Astrocyte (in vitro differentiated cells and primary cell): ENCODE results near the gene MYT1.

Experiments used
- EZH2 ChIP-seq: IDR thresholded peaks from 2 replicates; pipeline ENCODE4 v1.6.1; 2012; ENCODE audit warnings: mild to moderate bottlenecking, low read length, inconsistent platforms; ENCODE audit not compliant: insufficient read depth
- TF ChIP-seq, protein P1 (sequence below): IDR thresholded peaks from 2 replicates; pipeline ENCODE4 v1.5.1; 2011; ENCODE audit warnings: low read depth, mild to moderate bottlenecking, inconsistent platforms, low read length, moderate library complexity; ENCODE audit not compliant: insufficient read depth

DNA sequence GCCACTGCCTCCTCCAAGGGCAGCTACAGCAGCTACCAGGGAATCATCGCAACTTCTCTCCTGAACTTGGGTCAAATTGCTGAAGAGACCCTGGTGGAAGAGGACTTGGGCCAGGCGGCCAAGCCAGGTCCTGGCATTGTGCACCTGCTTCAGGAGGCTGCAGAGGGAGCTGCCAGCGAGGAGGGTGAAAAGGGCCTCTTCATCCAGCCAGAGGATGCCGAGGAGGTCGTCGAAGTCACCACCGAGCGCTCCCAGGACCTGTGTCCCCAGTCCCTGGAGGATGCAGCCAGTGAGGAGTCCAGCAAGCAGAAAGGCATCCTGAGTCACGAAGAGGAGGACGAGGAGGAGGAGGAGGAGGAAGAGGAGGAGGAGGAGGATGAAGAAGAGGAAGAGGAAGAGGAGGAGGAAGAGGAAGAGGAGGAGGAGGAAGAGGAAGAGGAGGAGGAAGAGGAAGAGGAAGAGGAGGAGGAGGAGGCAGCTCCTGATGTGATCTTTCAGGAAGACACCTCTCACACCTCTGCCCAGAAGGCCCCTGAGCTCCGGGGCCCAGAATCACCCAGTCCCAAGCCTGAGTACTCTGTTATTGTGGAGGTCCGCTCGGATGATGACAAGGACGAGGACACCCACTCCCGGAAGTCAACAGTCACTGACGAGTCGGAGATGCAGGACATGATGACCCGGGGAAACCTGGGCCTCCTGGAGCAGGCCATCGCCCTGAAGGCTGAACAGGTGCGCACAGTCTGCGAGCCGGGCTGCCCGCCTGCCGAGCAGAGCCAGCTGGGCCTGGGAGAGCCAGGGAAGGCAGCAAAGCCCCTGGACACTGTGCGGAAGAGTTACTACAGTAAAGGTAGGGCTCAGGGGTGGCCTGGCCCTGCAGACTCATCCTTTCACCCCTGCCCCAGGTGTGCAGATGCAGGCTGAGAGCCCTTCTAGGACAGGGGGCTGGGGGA, 43.7 kb downstream of the MYT1 start:
- TF ChIP-seq, protein P1, sequence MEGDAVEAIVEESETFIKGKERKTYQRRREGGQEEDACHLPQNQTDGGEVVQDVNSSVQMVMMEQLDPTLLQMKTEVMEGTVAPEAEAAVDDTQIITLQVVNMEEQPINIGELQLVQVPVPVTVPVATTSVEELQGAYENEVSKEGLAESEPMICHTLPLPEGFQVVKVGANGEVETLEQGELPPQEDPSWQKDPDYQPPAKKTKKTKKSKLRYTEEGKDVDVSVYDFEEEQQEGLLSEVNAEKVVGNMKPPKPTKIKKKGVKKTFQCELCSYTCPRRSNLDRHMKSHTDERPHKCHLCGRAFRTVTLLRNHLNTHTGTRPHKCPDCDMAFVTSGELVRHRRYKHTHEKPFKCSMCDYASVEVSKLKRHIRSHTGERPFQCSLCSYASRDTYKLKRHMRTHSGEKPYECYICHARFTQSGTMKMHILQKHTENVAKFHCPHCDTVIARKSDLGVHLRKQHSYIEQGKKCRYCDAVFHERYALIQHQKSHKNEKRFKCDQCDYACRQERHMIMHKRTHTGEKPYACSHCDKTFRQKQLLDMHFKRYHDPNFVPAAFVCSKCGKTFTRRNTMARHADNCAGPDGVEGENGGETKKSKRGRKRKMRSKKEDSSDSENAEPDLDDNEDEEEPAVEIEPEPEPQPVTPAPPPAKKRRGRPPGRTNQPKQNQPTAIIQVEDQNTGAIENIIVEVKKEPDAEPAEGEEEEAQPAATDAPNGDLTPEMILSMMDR, result no peak
- no peak for TF ChIP-seq EZH2
